Liver (tissue), 3 donors: Measurements from ENCODE around the gene RIT1.

Experiments
- ATF3 ChIP-seq: IDR thresholded peaks from 2 replicates; pipeline ENCODE4 v1.6.1; 2016; ENCODE audit warnings: antibody characterized with exemption
- CTCF ChIP-seq: fragments of 150-350 bp; IDR thresholded peaks from 2 replicates; pipeline ENCODE4 v1.5.1; 2017; ENCODE audit warnings: improper control_type of control experiment, low read depth, low read length; ENCODE audit not compliant: missing input control
- EGR1 ChIP-seq, 2 donors: IDR thresholded peaks; 2 replicates each; pipeline ENCODE4 v1.6.1; 2016 to 2018; ENCODE audit warnings: antibody characterized with exemption in 2 of 2, low read depth in 2 of 2
- FOXA1 ChIP-seq: IDR thresholded peaks from 2 replicates; pipeline ENCODE4 v1.6.1; 2016; ENCODE audit warnings: antibody characterized with exemption
- FOXA2 ChIP-seq: IDR thresholded peaks from 2 replicates; pipeline ENCODE4 v1.6.1; 2016; ENCODE audit warnings: antibody characterized with exemption
- GABPA ChIP-seq, 2 donors: IDR thresholded peaks in 1 of 2; conservative IDR thresholded peaks in 1 of 2; 2 replicates each; pipeline ENCODE4 v1.6.1; 2016; ENCODE audit warnings: antibody characterized with exemption in 2 of 2, mild to moderate bottlenecking in 1 of 2, moderate library complexity in 1 of 2
- JUND ChIP-seq, 2 donors: IDR thresholded peaks; 2 replicates each; pipeline ENCODE4 v1.6.1; 2016; ENCODE audit warnings: antibody characterized with exemption in 2 of 2
- MAX ChIP-seq: IDR thresholded peaks from 2 replicates; pipeline ENCODE4 v1.6.1; 2016; ENCODE audit warnings: antibody characterized with exemption
- RAD21 ChIP-seq, 2 donors: IDR thresholded peaks; 2 replicates each; pipeline ENCODE4 v1.6.1; 2016; ENCODE audit warnings: antibody characterized with exemption in 2 of 2, mild to moderate bottlenecking in 2 of 2
- REST ChIP-seq: IDR thresholded peaks from 2 replicates; pipeline ENCODE4 v1.6.1; 2016; ENCODE audit warnings: antibody characterized with exemption, mild to moderate bottlenecking
- SP1 ChIP-seq: IDR thresholded peaks from 2 replicates; pipeline ENCODE4 v1.6.1; 2018; ENCODE audit warnings: antibody characterized with exemption, mild to moderate bottlenecking
- TAF1 ChIP-seq: conservative IDR thresholded peaks from 2 replicates; pipeline ENCODE4 v1.6.1; 2016; ENCODE audit warnings: antibody characterized with exemption, mild to moderate bottlenecking
- YY1 ChIP-seq: IDR thresholded peaks from 2 replicates; pipeline ENCODE4 v1.6.1; 2016; ENCODE audit warnings: antibody characterized with exemption, mild to moderate bottlenecking
- ZBTB33 ChIP-seq: IDR thresholded peaks from 2 replicates; pipeline ENCODE4 v1.6.1; 2016; ENCODE audit warnings: antibody characterized with exemption
- donor health status: healthy.
- donor health status: healthy.

GRCh38 chr1:155944444-155944799, 33.3 kb upstream of the RIT1 start:
- no peak for TF ChIP-seq CTCF
- no peak for TF ChIP-seq TAF1
- TF ChIP-seq YY1, result no peak
- TF ChIP-seq JUND (IDR thresholded peaks at IDR 0.05), result no peak
- TF ChIP-seq FOXA1, result no peak
- TF ChIP-seq FOXA2, result no peak
- TF ChIP-seq REST, result no peak
- TF ChIP-seq ZBTB33, result no peak
- no peak for TF ChIP-seq GABPA (IDR thresholded peaks at IDR 0.05 in 1 of 2, conservative IDR thresholded peaks at IDR 0.05 in 1 of 2)
- TF ChIP-seq MAX, result no peak
- TF ChIP-seq ATF3, result no peak
- TF ChIP-seq EGR1 (IDR thresholded peaks at IDR 0.05; ENCODE audit: low read depth in 2 of 2), result no peak
- TF ChIP-seq RAD21 (IDR thresholded peaks at IDR 0.05), result no peak
- no peak for TF ChIP-seq SP1
